ENCODE measurements around the gene SUOX.

- TF ChIP-seq POLR2A (IDR thresholded peaks at IDR 0.05) (no peak), CTCF (IDR thresholded peaks at IDR 0.05) (no peak)
These were observed 25.0 kb upstream of the SUOX start for GRCh38 chr12:55972042-55972441.
